Measurements from ENCODE around the gene ZFPM1. TPM values are rescaled to one million over a fixed set of nuclear protein-coding genes. Genes with fewer than 3 reads are reported as not detected.

The ZFPM1 gene
- total RNA-seq, 1 experiment from 2014 or later: 14.6 TPM

GRCh38 chr16:88545781-88546180 lies 92.7 kb downstream of the ZFPM1 start:
- H3K4me1 ChIP-seq (ENCODE audit: control insufficient read depth in 1 of 2, insufficient read depth in 2 of 2, low read length in 2 of 2): no peaks in the 10 kb centered on the region; a peak in 1 of 4 replicates
- ChIA-PET CTCF (no interaction called here), POLR2A (no interaction called here), RAD21 (ENCODE audit: low non-redundant PET in 1 of 2, low total read pairs in 2 of 2, uncharacterized antibody in 2 of 2, unreplicated experiment in 2 of 2) (no interaction called here)
- no peak overlapping the region for H3K4me2 ChIP-seq (ENCODE audit: low read length)
- DNase-seq (ENCODE audit: low read depth, low spot score): no peak
- no peak for ATAC-seq
- peaks cover 12% of the 10 kb centered on the region; the same call in 1 of the 2 replicates for H3K27me3 ChIP-seq (ENCODE audit: insufficient read depth, low read length)
- no peak for TF ChIP-seq SP1 (IDR thresholded peaks at IDR 0.05; ENCODE audit: low read depth)
- no peak for TF ChIP-seq EGR1 (IDR thresholded peaks at IDR 0.05; ENCODE audit: low read depth)
- TF ChIP-seq ZNF274 (IDR thresholded peaks at IDR 0.05; ENCODE audit: low read depth, low read length): no peak
- TF ChIP-seq EZH2 (IDR thresholded peaks at IDR 0.05): no peak
- TF ChIP-seq SIN3A (IDR thresholded peaks at IDR 0.05; ENCODE audit: low read depth): no peak
- no peak for TF ChIP-seq MAX (IDR thresholded peaks at IDR 0.05)
- H2AFZ ChIP-seq (ENCODE audit: low read depth, low read length, poor library complexity, severe bottlenecking): no peak overlapping the region
- H3K4me3 ChIP-seq (replicated peaks in 1 of 2; ENCODE audit: low read depth in 1 of 2, low read length in 2 of 2): no peak overlapping the region
- no peak overlapping the region for H3K27ac ChIP-seq (ENCODE audit: low read depth, low read length)
- no peaks in the 10 kb centered on the region for H3K36me3 ChIP-seq (ENCODE audit: control insufficient read depth in 1 of 2, insufficient read depth in 2 of 2, low read length in 2 of 2)
- H3K9me3 ChIP-seq (ENCODE audit: control insufficient read depth in 1 of 2, insufficient read depth in 1 of 2, low read depth in 1 of 2, low read length in 2 of 2): peaks cover 21% of the 10 kb centered on the region in 2 experiments; a peak in 3 of 4 replicates
- H3K9me2 ChIP-seq (ENCODE audit: insufficient read depth): no peaks in the 10 kb centered on the region
- no TSS peak for BruUV-seq (replicated peaks)
- intact Hi-C loops (cut with micrococcal nuclease): no loop called here
- H3K79me2 ChIP-seq (ENCODE audit: insufficient read depth, low read length): no peaks in the 10 kb centered on the region
- H3K9ac ChIP-seq (ENCODE audit: low read length): no peak overlapping the region
- H4K20me1 ChIP-seq (ENCODE audit: insufficient read depth): no peaks in the 10 kb centered on the region

- ChIA-PET POLR2A (no interaction called here), RAD21 (ENCODE audit: low non-redundant PET in 1 of 2, low total read pairs in 2 of 2, uncharacterized antibody in 2 of 2, unreplicated experiment in 2 of 2) (no interaction called here), CTCF (no interaction called here)
- Histone ChIP-seq H2AFZ (ENCODE audit: low read depth, low read length, poor library complexity, severe bottlenecking) (no peak overlapping the region), H3K9me2 (ENCODE audit: insufficient read depth) (no peaks in the 10 kb centered on the region), H4K20me1 (ENCODE audit: insufficient read depth) (no peaks in the 10 kb centered on the region), H3K27me3 (ENCODE audit: insufficient read depth, low read length) (peaks cover 17% of the 10 kb centered on the region; the same call in 1 of the 2 replicates), H3K9ac (ENCODE audit: low read length) (no peak overlapping the region), H3K79me2 (ENCODE audit: insufficient read depth, low read length) (no peaks in the 10 kb centered on the region), H3K27ac (ENCODE audit: low read depth, low read length) (no peak overlapping the region), H3K9me3 (ENCODE audit: control insufficient read depth in 1 of 2, insufficient read depth in 1 of 2, low read depth in 1 of 2, low read length in 2 of 2) (peaks cover 6 to 9% of the 10 kb centered on the region in 2 experiments; a peak in 3 of 4 replicates), H3K36me3 (ENCODE audit: control insufficient read depth in 1 of 2, insufficient read depth in 2 of 2, low read length in 2 of 2) (no peaks in the 10 kb centered on the region), H3K4me1 (ENCODE audit: control insufficient read depth in 1 of 2, insufficient read depth in 2 of 2, low read length in 2 of 2) (no peaks in the 10 kb centered on the region), H3K4me2 (ENCODE audit: low read length) (no peak overlapping the region), H3K4me3 (replicated peaks in 1 of 2; ENCODE audit: low read depth in 1 of 2, low read length in 2 of 2) (no peak overlapping the region)
- no peak for TF ChIP-seq SRF (IDR thresholded peaks at IDR 0.05; ENCODE audit: low read depth)
- ATAC-seq: no peak
- DNase-seq (ENCODE audit: low read depth, low spot score): no peak
- intact Hi-C loops (cut with micrococcal nuclease): no loop called here
- no TSS peak for BruUV-seq (replicated peaks)
These were observed 95.2 kb downstream of the ZFPM1 start for GRCh38 chr16:88548131-88548874.

Measured in HCT116 (cell line).